Fibroblast of skin of back (primary cell): ENCODE results near the gene SLF2. TPM values are rescaled to one million over a fixed set of nuclear protein-coding genes. Genes with fewer than 3 reads are reported as not detected.

Experiments
- DNase-seq: peaks from one replicate; pipeline ENCODE4 v3.0.0-alpha.2; 2013
- polyA plus RNA-seq, 2 experiments: library from polyadenylated mRNA; unstranded; fragments of 120-200 nt; gene quantifications; one replicate each; pipeline ENCODE4 v1.2.1, GENCODE V29; 2013; ENCODE audit not compliant: insufficient read length in 2 of 2

Gene SLF2
- 10.8 TPM for polyA plus RNA-seq (2013, experiment 1 of 2; ENCODE audit: insufficient read length)
- 8.0 TPM for polyA plus RNA-seq (2013, experiment 2 of 2; ENCODE audit: insufficient read length)

- DNase-seq: peak; percentile 98
Measured at GRCh38 chr10:100912605-100913469, at the start of gene SLF2. SLF2 (plus strand) TSS chr10:100912963; CDS start chr10:100913111, 148 bp downstream.

- DNase-seq: no peak
Measured at GRCh38 chr10:100863433-100863832, 49.3 kb upstream of the SLF2 start.

GRCh38 chr10:100864036-100864885 lies 48.5 kb upstream of the SLF2 start:
- DNase-seq: no peak

- DNase-seq: no peak
Measured at GRCh38 chr10:100864978-100865377, 47.8 kb upstream of the SLF2 start.

GRCh38 chr10:100866010-100866409 lies 46.8 kb upstream of the SLF2 start:
- DNase-seq: no peak

GRCh38 chr10:100866575-100867098 lies 46.1 kb upstream of the SLF2 start:
- DNase-seq: no peak

- DNase-seq: no peak
Measured at GRCh38 chr10:100867261-100867963, 45.4 kb upstream of the SLF2 start.

- no peak for DNase-seq
Measured at GRCh38 chr10:100868382-100868781, 44.4 kb upstream of the SLF2 start.

- DNase-seq: no peak
Measured at GRCh38 chr10:100869399-100869798, 43.4 kb upstream of the SLF2 start.

GRCh38 chr10:100872034-100872791 lies 40.5 kb upstream of the SLF2 start:
- DNase-seq: peak; percentile 74

GRCh38 chr10:100873146-100873826 lies 39.5 kb upstream of the SLF2 start:
- no peak for DNase-seq

- no peak for DNase-seq
Measured at GRCh38 chr10:100873827-100874326, 38.9 kb upstream of the SLF2 start.

- no peak for DNase-seq
Measured at GRCh38 chr10:100874702-100875483, 37.9 kb upstream of the SLF2 start.

- no peak for DNase-seq
Measured at GRCh38 chr10:100875484-100876166, 37.1 kb upstream of the SLF2 start.

- no peak for DNase-seq
Measured at GRCh38 chr10:100876585-100877460, 35.9 kb upstream of the SLF2 start.

- no peak for DNase-seq
Measured at GRCh38 chr10:100877461-100877850, 35.3 kb upstream of the SLF2 start.

GRCh38 chr10:100878291-100878910 lies 34.4 kb upstream of the SLF2 start:
- peak; percentile 81 for DNase-seq
